ENCODE measurements around the gene MYMK. TPM values are rescaled to one million over a fixed set of nuclear protein-coding genes. Genes with fewer than 3 reads are reported as not detected.

MYMK gene
- total and polyA plus RNA-seq, 2 of the 13 experiments (the other 11 are each of a cell fraction or from before 2014, with no cell fraction given): not detected

GRCh38 chr9:133477992-133478850, 46.5 kb downstream of the MYMK start:
- WGBS (ENCODE audit: low lambda C conversion rate): 42% methylated on average over 7 of the region's 17 CpGs
- Histone ChIP-seq H3K9ac (ENCODE audit: insufficient read depth, low read depth, low read length) (peak overlapping the region; percentile 62), H3K4me3 (replicated peaks in 1 of 3; ENCODE audit: insufficient read depth in 1 of 3, low read depth in 2 of 3, low read length in 3 of 3) (peak overlapping the region; percentile 68 to 76 (median 69)), H2AFZ (ENCODE audit: low read length) (no peak overlapping the region), H3K27ac (ENCODE audit: extremely low read length, insufficient read depth, low read length) (peak overlapping the region; percentile 66), H3K4me2 (ENCODE audit: low read depth, low read length) (peak overlapping the region; percentile 82), H3K4me1 (ENCODE audit: insufficient read depth, low read length) (peaks cover 23% of the 10 kb centered on the region), H3K9me3 (ENCODE audit: low read length) (no peaks in the 10 kb centered on the region), H3K79me2 (ENCODE audit: insufficient read depth, low read length) (no peaks in the 10 kb centered on the region), H3K27me3 (ENCODE audit: control insufficient read depth in 1 of 2, insufficient read depth in 2 of 2, low read length in 2 of 2) (peaks cover 4 to 24% of the 10 kb centered on the region in 2 experiments), H3K36me3 (replicated peaks in 1 of 2; ENCODE audit: control insufficient read depth in 1 of 2, insufficient read depth in 2 of 2, low read length in 2 of 2) (0 out of 5 replicates have a peak, but pooled peaks cover 0 to 3% of the 10 kb centered on the region in 2 experiments), H4K20me1 (ENCODE audit: insufficient read depth, low read length) (0 out of 2 replicates have a peak, but pooled peaks cover 2% of the 10 kb centered on the region)
- POLR2A ChIA-PET: interaction anchor here (1.1 to 3.9 kb wide), 11 partner anchors 9 to 237 kb away, joined by 3 to 50 read pairs (median 6); partner anchors contain the start of genes CACFD1, MED22 and RPL7A
- in situ Hi-C loops (cut with HindIII; ENCODE audit: extremely low pct_ligation_motif_present, low pct_unique_long_range_greater_than_20kb) (no loop called here), intact Hi-C loops (cut with micrococcal nuclease; ENCODE audit: unreplicated experiment) (no loop called here)
- DNase-seq (ENCODE audit: low spot score) (peak; percentile 52), FAIRE-seq (peak; percentile 60), ATAC-seq (peak; percentile 76)
- CTCF ChIA-PET (ENCODE audit: low intra/inter-chr PET ratio, low total read pairs): no interaction called here
- BruUV-seq (replicated peaks): TSS peak; percentile 60
- no peak for TF ChIP-seq ZNF552 (CRISPR knock-in tag; IDR thresholded peaks at IDR 0.05; ENCODE audit: borderline replicate concordance)
- no peak for TF ChIP-seq POGZ (CRISPR knock-in tag; IDR thresholded peaks at IDR 0.05)
- TF ChIP-seq, protein P1, sequence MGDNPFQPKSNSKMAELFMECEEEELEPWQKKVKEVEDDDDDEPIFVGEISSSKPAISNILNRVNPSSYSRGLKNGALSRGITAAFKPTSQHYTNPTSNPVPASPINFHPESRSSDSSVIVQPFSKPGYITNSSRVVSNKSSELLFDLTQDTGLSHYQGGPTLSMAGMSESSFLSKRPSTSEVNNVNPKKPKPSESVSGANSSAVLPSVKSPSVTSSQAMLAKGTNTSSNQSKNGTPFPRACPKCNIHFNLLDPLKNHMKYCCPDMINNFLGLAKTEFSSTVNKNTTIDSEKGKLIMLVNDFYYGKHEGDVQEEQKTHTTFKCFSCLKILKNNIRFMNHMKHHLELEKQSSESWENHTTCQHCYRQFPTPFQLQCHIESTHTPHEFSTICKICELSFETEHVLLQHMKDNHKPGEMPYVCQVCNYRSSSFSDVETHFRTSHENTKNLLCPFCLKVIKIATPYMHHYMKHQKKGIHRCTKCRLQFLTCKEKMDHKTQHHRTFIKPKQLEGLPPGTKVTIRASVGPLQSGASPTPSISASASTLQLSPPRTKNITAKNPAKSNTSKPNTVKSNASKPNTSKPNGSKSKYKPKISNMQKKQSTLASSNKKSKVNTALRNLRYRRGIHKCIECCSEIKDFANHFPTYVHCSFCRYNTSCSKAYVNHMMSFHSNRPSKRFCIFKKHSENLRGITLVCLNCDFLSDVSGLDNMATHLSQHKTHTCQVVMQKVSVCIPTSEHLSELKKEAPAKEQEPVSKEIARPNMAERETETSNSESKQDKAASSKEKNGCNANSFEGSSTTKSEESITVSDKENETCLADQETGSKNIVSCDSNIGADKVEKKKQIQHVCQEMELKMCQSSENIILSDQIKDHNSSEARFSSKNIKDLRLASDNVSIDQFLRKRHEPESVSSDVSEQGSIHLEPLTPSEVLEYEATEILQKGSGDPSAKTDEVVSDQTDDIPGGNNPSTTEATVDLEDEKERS (CRISPR knock-in tag; IDR thresholded peaks at IDR 0.05): no peak
- no peak for TF ChIP-seq ZNF235 (CRISPR knock-in tag; IDR thresholded peaks at IDR 0.05; ENCODE audit: borderline replicate concordance)
- peak; percentile 69; the same call in 1 of the 2 replicates for TF ChIP-seq UBTF (CRISPR knock-in tag; IDR thresholded peaks at IDR 0.05)
- no peak for TF ChIP-seq ZNF331 (CRISPR knock-in tag; IDR thresholded peaks at IDR 0.05)
- TF ChIP-seq GATAD1 (CRISPR knock-in tag; IDR thresholded peaks at IDR 0.05): no peak; the same call in 1 of the 2 replicates
- no peak for TF ChIP-seq RARG (CRISPR knock-in tag; IDR thresholded peaks at IDR 0.05; ENCODE audit: low read depth)
- TF ChIP-seq CENPX (CRISPR knock-in tag; IDR thresholded peaks at IDR 0.05): no peak
- TF ChIP-seq, protein P2, sequence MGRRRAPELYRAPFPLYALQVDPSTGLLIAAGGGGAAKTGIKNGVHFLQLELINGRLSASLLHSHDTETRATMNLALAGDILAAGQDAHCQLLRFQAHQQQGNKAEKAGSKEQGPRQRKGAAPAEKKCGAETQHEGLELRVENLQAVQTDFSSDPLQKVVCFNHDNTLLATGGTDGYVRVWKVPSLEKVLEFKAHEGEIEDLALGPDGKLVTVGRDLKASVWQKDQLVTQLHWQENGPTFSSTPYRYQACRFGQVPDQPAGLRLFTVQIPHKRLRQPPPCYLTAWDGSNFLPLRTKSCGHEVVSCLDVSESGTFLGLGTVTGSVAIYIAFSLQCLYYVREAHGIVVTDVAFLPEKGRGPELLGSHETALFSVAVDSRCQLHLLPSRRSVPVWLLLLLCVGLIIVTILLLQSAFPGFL (CRISPR knock-in tag; IDR thresholded peaks at IDR 0.05): no peak
- TF ChIP-seq ASH2L (IDR thresholded peaks at IDR 0.05; ENCODE audit: insufficient read length, low read depth, low read length): no peak
- no peak for TF ChIP-seq ZNF597 (CRISPR knock-in tag; IDR thresholded peaks at IDR 0.05)
- TF ChIP-seq ATM (IDR thresholded peaks at IDR 0.05; ENCODE audit: borderline replicate concordance): no peak
- TF ChIP-seq, protein P3, sequence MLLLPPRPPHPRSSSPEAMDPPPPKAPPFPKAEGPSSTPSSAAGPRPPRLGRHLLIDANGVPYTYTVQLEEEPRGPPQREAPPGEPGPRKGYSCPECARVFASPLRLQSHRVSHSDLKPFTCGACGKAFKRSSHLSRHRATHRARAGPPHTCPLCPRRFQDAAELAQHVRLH (CRISPR knock-in tag; IDR thresholded peaks at IDR 0.05; ENCODE audit: borderline replicate concordance, low read depth): 0 out of 2 replicates have a peak, but pooled peaks have one; percentile 37
- no peak for TF ChIP-seq EHMT2 (IDR thresholded peaks at IDR 0.05; ENCODE audit: borderline replicate concordance, low read depth, low read length)
